Vagina (tissue), 2 donors: ENCODE measurements around the gene ZBP1. TPM values are rescaled to one million over a fixed set of nuclear protein-coding genes. Genes with fewer than 3 reads are reported as not detected.

Experiments
- DNase-seq, 2 donors: peaks; one replicate each; pipeline ENCODE4 v3.0.0-alpha.2; 2017; ENCODE audit errors: extremely low spot score in 2 of 2
- H3K27ac ChIP-seq: fragments of 200-600 bp; sonication (generic); one replicate; pipeline ENCODE4 v1.5.1; 2019
- H3K27me3 ChIP-seq: fragments of 200-600 bp; sonication (generic); one replicate; pipeline ENCODE4 v1.5.1; 2019
- H3K36me3 ChIP-seq, 2 donors: fragments of 200-600 bp; sonication (generic); one replicate each; pipeline ENCODE4 v1.5.1; 2017 to 2019
- H3K4me1 ChIP-seq: fragments of 200-600 bp; sonication (generic); one replicate; pipeline ENCODE4 v1.5.1; 2019
- H3K4me3 ChIP-seq, 2 donors: fragments of 200-600 bp; sonication (generic); 1 replicate in 1 of 2; 2 replicates in 1 of 2; pipeline ENCODE4 v1.5.1; 2016 to 2019
- H3K9me3 ChIP-seq: fragments of 200-600 bp; sonication (generic); one replicate; pipeline ENCODE4 v1.5.1; 2019
- CTCF ChIP-seq, 3 experiments: fragments of 450-650 bp in 2 of 3; fragments of 200-600 bp in 1 of 3; sonication (generic) in 1 of 3; IDR thresholded peaks; one replicate each; pipeline ENCODE4 v1.5.1; 2017 to 2019; ENCODE audit warnings: antibody characterized with exemption in 3 of 3, mild to moderate bottlenecking in 2 of 3, moderate library complexity in 2 of 3
- POLR2A ChIP-seq, 2 donors: fragments of 450-650 bp; IDR thresholded peaks; one replicate each; pipeline ENCODE4 v1.6.1; 2017; ENCODE audit warnings: antibody characterized with exemption in 2 of 2, mild to moderate bottlenecking in 2 of 2, moderate library complexity in 2 of 2
- POLR2AphosphoS5 ChIP-seq, 2 donors: sonication (generic); formaldehyde crosslinking; IDR thresholded peaks; one replicate each; pipeline ENCODE4 v1.9.0; 2017; ENCODE audit warnings: antibody characterized with exemption in 2 of 2, mild to moderate bottlenecking in 2 of 2, low read depth in 1 of 2; ENCODE audit not compliant: insufficient read depth in 1 of 2
- intact Hi-C: fragments of 100-400 bp; cut with DNase I; formaldehyde crosslinking; loops from one replicate; pipeline ENCODE4 v1.15.1; 2023
- total RNA-seq: library from RNA; depleted of rRNA; stranded (reverse); fragments of >200 nt; gene quantifications from one replicate; pipeline ENCODE4 v1.2.3, GENCODE V29; 2016

Gene ZBP1
- total RNA-seq, 1 donor from 2014 or later: 0.74 TPM

DNA sequence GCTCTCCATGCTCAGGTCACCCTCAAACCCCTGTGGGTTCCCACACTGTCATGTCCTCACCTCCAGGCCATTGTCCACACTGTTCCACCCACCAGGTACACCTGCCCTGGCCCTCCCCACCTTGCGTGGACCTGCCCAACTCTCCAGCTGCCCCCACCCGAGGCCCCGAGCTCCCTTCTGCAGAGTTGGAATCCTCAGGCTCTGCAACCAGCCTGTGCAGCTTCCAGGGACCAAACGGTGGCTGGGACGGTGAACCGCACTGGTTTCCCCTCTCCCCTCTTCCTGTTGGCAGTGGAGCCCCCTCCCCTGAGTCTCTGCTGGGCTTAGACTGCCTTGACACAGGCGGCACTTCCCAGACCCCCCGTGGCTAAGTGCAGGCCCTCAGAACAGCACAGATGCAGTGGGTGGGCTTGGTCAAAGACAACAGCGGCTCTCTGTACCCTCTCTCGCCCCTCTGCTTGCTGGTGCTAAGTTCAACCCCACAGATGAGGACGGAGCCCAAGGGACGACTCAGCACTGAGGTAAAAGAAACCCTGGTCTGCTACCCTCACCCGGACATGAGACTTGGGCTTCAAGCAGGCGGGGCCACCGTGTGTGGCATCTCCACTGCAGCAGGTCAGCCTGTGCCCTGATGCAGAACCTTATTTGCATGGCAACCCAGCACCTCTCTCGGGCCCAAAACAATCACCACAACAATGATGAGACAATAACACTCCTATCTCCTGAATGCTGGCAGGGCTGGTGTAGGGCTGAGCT is 11.0 kb downstream of the ZBP1 start:
- Histone ChIP-seq H3K4me3 (no peak overlapping the region), H3K9me3 (no peaks in the 10 kb centered on the region), H3K4me1 (no peaks in the 10 kb centered on the region), H3K36me3 (no peaks in the 10 kb centered on the region), H3K27ac (no peak overlapping the region), H3K27me3 (no peaks in the 10 kb centered on the region)
- intact Hi-C loops: no loop called here
- DNase-seq: no peak
- TF ChIP-seq CTCF (IDR thresholded peaks at IDR 0.05): no peak
- no peak for TF ChIP-seq POLR2AphosphoS5 (IDR thresholded peaks at IDR 0.05; ENCODE audit: insufficient read depth in 1 of 2, low read depth in 1 of 2)
- TF ChIP-seq POLR2A (IDR thresholded peaks at IDR 0.05): no peak

DNA sequence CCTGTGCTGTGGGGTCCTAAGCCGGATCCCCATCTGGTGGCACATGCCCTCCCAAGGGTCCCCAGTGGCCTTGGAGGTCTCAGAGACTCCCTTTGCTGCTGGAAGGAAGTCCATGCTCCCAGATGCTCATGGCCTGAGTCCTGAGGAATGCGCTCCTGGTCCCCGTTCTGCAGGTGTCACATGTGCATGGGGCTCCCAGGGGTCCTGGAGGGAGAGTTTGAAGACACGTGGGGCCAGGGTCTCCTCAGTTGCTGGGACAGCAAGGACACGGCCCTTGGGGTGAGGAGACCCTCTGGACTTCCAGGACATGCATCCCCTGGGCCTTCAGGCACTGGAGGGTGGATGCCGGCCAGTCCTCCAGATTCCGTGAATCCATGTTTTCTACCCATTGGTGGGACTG is 11.7 kb downstream of the ZBP1 start:
- Histone ChIP-seq H3K27me3 (no peaks in the 10 kb centered on the region), H3K4me3 (no peak overlapping the region), H3K27ac (no peak overlapping the region), H3K36me3 (no peaks in the 10 kb centered on the region), H3K4me1 (no peaks in the 10 kb centered on the region), H3K9me3 (no peaks in the 10 kb centered on the region)
- no peak for DNase-seq
- TF ChIP-seq POLR2A (IDR thresholded peaks at IDR 0.05): no peak
- TF ChIP-seq CTCF (IDR thresholded peaks at IDR 0.05): no peak
- TF ChIP-seq POLR2AphosphoS5 (IDR thresholded peaks at IDR 0.05; ENCODE audit: insufficient read depth in 1 of 2, low read depth in 1 of 2): no peak
- intact Hi-C loops: no loop called here

DNA sequence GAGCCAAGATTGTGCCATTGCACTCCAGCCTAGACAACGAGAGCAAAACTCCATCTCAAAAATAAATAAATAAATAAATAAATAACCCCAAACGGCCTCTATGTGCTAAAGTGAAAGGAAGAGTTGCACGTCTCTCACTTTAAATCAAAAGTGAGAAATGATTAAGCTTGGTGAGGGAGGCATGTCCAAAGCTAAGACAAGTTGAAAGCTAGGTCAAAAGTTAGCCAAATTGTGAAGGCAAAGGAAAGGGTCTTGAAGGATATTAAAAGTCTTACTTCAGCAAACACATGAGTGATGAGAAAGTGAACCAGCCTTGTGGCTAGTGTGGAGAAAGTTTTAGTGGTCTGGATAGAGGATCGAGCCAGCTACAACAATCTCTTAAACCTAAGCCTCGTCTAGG is 14.3 kb downstream of the ZBP1 start:
- H3K9me3 ChIP-seq: no peaks in the 10 kb centered on the region
- no peaks in the 10 kb centered on the region for H3K4me1 ChIP-seq
- H3K4me3 ChIP-seq: no peak overlapping the region
- H3K36me3 ChIP-seq: no peaks in the 10 kb centered on the region
- TF ChIP-seq POLR2AphosphoS5 (IDR thresholded peaks at IDR 0.05; ENCODE audit: insufficient read depth in 1 of 2, low read depth in 1 of 2) (no peak), POLR2A (IDR thresholded peaks at IDR 0.05) (no peak), CTCF (IDR thresholded peaks at IDR 0.05) (no peak)
- no peaks in the 10 kb centered on the region for H3K27me3 ChIP-seq
- intact Hi-C loops: no loop called here
- no peak for DNase-seq
- H3K27ac ChIP-seq: no peak overlapping the region

GRCh38 chr20:57605045-57605444 is 15.2 kb downstream of the ZBP1 start:
- Histone ChIP-seq H3K4me1 (peaks cover 6% of the 10 kb centered on the region), H3K27me3 (no peaks in the 10 kb centered on the region), H3K9me3 (no peaks in the 10 kb centered on the region), H3K4me3 (no peak overlapping the region), H3K36me3 (no peaks in the 10 kb centered on the region), H3K27ac (no peak overlapping the region)
- intact Hi-C loops: no loop called here
- no peak for TF ChIP-seq POLR2A (IDR thresholded peaks at IDR 0.05)
- TF ChIP-seq CTCF (IDR thresholded peaks at IDR 0.05): no peak
- TF ChIP-seq POLR2AphosphoS5 (IDR thresholded peaks at IDR 0.05; ENCODE audit: insufficient read depth in 1 of 2, low read depth in 1 of 2): no peak
- no peak for DNase-seq

DNA sequence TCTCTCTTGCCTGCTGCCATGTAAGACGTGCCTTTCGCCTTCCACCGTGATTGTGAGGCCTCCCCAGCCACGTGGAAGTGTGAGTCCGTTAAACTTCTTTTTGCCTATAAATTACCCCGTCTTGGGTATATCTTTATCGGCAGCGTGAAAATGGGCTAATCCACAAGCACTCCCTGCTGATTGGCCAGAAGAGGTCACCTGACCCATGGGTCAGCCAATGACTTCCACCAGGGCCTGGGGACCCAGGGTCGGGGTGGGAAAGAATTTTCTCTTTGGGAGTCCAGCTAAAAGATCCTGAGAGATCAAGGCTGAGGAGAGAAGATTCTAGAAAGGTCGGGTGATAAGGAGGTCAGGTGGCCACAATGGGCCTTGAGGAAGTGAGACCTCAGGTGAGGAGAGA is 17.1 kb downstream of the ZBP1 start:
- Histone ChIP-seq H3K36me3 (no peaks in the 10 kb centered on the region), H3K4me1 (peaks cover 7% of the 10 kb centered on the region), H3K4me3 (no peak overlapping the region), H3K9me3 (no peaks in the 10 kb centered on the region), H3K27ac (no peak overlapping the region), H3K27me3 (no peaks in the 10 kb centered on the region)
- intact Hi-C loops: no loop called here
- TF ChIP-seq POLR2A (IDR thresholded peaks at IDR 0.05) (no peak), POLR2AphosphoS5 (IDR thresholded peaks at IDR 0.05; ENCODE audit: insufficient read depth in 1 of 2, low read depth in 1 of 2) (no peak), CTCF (IDR thresholded peaks at IDR 0.05) (no peak)
- no peak for DNase-seq
